ENCODE data around the gene NEDD9.

NEDD9 gene

DNA sequence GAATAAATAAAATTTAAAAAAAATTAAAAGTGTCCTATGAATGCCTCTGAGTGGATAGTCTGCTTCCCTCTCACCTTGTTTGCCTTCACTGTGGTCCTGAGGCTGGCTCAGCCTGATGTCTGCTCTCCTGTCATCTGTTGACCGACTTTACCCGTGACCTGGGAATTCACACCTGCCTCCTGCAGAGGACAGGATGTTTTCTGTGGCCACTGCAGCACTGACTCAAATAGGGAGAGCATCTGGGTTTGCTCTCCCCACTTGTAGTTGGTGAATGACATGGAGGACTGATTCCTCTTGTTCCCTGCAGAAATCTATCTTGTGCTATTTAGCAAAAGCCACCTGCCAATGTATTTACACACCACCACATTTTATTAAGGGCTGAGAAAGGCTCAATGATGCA, 68.5 kb downstream of the NEDD9 start:
- Histone ChIP-seq H3K9ac (ENCODE audit: low read depth, low read length, poor library complexity, severe bottlenecking) (no peak overlapping the region), H3K4me3 (ENCODE audit: low read length, poor library complexity, severe bottlenecking) (no peak overlapping the region), H3K4me1 (ENCODE audit: insufficient read depth, low read length, poor library complexity, severe bottlenecking) (no peaks in the 10 kb centered on the region), H3F3A (ENCODE audit: low read depth) (no peaks in the 10 kb centered on the region), H3K9me2 (replicated peaks; ENCODE audit: low read depth, low read length) (no peaks in the 10 kb centered on the region), H3K4me2 (ENCODE audit: low read depth, low read length, poor library complexity, severe bottlenecking) (no peak overlapping the region), H3K27me3 (ENCODE audit: insufficient read depth, low read length, poor library complexity, severe bottlenecking) (no peaks in the 10 kb centered on the region), H3K9me3 (ENCODE audit: insufficient read depth, low read depth, low read length) (no peaks in the 10 kb centered on the region), H3K79me2 (ENCODE audit: insufficient read depth, low read length) (no peaks in the 10 kb centered on the region), H2AFZ (ENCODE audit: low read length) (no peak overlapping the region), H3K36me3 (ENCODE audit: insufficient read depth, low read length) (no peaks in the 10 kb centered on the region), H4K20me1 (ENCODE audit: insufficient read depth, low read length, poor library complexity, severe bottlenecking) (no peaks in the 10 kb centered on the region)
- TF ChIP-seq EZH2phosphoT487 (IDR thresholded peaks at IDR 0.05; ENCODE audit: borderline replicate concordance): no peak
- TF ChIP-seq, protein P1, sequence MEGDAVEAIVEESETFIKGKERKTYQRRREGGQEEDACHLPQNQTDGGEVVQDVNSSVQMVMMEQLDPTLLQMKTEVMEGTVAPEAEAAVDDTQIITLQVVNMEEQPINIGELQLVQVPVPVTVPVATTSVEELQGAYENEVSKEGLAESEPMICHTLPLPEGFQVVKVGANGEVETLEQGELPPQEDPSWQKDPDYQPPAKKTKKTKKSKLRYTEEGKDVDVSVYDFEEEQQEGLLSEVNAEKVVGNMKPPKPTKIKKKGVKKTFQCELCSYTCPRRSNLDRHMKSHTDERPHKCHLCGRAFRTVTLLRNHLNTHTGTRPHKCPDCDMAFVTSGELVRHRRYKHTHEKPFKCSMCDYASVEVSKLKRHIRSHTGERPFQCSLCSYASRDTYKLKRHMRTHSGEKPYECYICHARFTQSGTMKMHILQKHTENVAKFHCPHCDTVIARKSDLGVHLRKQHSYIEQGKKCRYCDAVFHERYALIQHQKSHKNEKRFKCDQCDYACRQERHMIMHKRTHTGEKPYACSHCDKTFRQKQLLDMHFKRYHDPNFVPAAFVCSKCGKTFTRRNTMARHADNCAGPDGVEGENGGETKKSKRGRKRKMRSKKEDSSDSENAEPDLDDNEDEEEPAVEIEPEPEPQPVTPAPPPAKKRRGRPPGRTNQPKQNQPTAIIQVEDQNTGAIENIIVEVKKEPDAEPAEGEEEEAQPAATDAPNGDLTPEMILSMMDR (conservative IDR thresholded peaks at IDR 0.05; ENCODE audit: low read length): no peak

DNA sequence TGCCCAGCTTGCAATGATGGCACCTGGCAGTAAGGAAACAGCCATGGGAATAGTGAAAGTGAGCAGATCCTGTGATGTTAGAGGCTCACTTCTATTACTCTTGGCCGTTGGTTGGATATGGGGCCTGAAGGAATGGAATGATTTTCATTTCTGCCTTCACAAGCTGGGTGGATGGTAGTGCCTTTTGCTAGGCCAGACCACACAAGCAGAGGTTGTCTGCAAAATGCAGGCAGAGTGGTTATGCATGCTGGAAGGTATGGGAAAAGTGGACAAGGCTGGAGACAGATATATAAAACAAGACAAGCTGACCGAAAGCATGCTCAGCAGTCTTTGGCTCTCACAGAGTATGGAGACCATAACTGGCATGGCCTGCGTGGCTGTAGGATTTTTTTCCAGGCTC, 70.2 kb downstream of the NEDD9 start:
- Histone ChIP-seq H3K9me2 (replicated peaks; ENCODE audit: low read depth, low read length) (no peaks in the 10 kb centered on the region), H4K20me1 (ENCODE audit: insufficient read depth, low read length, poor library complexity, severe bottlenecking) (no peaks in the 10 kb centered on the region), H3K4me2 (ENCODE audit: low read depth, low read length, poor library complexity, severe bottlenecking) (no peak overlapping the region), H2AFZ (ENCODE audit: low read length) (no peak overlapping the region), H3K4me1 (ENCODE audit: insufficient read depth, low read length, poor library complexity, severe bottlenecking) (no peaks in the 10 kb centered on the region), H3K36me3 (ENCODE audit: insufficient read depth, low read length) (no peaks in the 10 kb centered on the region), H3F3A (ENCODE audit: low read depth) (no peaks in the 10 kb centered on the region), H3K4me3 (ENCODE audit: low read length, poor library complexity, severe bottlenecking) (no peak overlapping the region), H3K79me2 (ENCODE audit: insufficient read depth, low read length) (no peaks in the 10 kb centered on the region), H3K9ac (ENCODE audit: low read depth, low read length, poor library complexity, severe bottlenecking) (no peak overlapping the region), H3K27me3 (ENCODE audit: insufficient read depth, low read length, poor library complexity, severe bottlenecking) (no peaks in the 10 kb centered on the region), H3K9me3 (ENCODE audit: insufficient read depth, low read depth, low read length) (no peaks in the 10 kb centered on the region)
- TF ChIP-seq, protein P1 (conservative IDR thresholded peaks at IDR 0.05; ENCODE audit: low read length): no peak
- TF ChIP-seq EZH2phosphoT487 (IDR thresholded peaks at IDR 0.05; ENCODE audit: borderline replicate concordance): no peak

DNA sequence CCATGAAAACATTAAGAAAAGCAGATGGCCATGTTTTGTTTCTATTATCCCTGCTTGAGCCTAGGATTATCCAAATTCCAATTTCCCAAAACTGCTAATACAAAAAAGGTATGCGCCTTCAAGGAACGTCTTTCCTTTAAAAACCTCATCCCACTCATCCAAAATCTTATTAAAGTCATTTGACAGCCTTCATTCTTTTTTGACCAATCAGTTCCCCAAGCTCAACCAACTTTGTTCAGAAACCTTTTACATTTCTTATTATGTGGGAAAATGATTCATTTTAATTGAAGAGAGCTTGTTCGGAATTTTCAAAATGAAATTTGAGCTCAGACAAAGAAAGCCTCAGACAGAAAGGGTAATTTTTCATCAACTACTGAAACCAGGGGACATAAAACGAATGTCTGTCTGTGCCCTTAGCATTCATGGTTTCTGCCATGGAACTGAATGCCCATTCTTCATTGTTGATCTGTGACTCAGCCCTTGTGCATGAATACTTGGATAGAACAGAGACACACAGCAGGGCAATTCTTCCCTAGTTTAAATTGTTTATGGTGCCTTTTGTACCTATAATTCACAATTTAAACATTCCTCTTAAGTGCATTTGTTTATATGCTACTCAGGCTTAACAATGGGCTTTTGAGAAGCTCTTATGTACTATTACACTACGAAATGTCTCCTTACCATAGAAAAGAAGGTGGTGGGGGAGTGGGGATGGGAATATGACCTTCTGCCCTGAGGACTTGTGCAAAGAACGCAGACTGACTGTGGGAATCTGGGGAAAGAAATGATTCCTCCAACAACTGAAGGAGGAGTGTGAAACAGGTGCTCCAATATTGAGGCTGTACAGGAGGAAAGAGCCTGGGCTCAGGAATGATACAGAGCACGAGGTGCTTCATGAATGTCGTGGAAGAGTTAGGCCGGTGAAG, 71.2 kb downstream of the NEDD9 start:
- no peaks in the 10 kb centered on the region for H3K4me1 ChIP-seq (ENCODE audit: insufficient read depth, low read length, poor library complexity, severe bottlenecking)
- H3K4me3 ChIP-seq (ENCODE audit: low read length, poor library complexity, severe bottlenecking): no peak overlapping the region
- H2AFZ ChIP-seq (ENCODE audit: low read length): no peak overlapping the region
- no peak overlapping the region for H3K4me2 ChIP-seq (ENCODE audit: low read depth, low read length, poor library complexity, severe bottlenecking)
- H3K9me3 ChIP-seq (ENCODE audit: insufficient read depth, low read depth, low read length): no peaks in the 10 kb centered on the region
- H3F3A ChIP-seq (ENCODE audit: low read depth): no peaks in the 10 kb centered on the region
- H3K9me2 ChIP-seq (replicated peaks; ENCODE audit: low read depth, low read length): no peaks in the 10 kb centered on the region
- no peaks in the 10 kb centered on the region for H3K79me2 ChIP-seq (ENCODE audit: insufficient read depth, low read length)
- no peak for TF ChIP-seq EZH2phosphoT487 (IDR thresholded peaks at IDR 0.05; ENCODE audit: borderline replicate concordance)
- TF ChIP-seq, protein P1 (conservative IDR thresholded peaks at IDR 0.05; ENCODE audit: low read length): no peak
- no peaks in the 10 kb centered on the region for H4K20me1 ChIP-seq (ENCODE audit: insufficient read depth, low read length, poor library complexity, severe bottlenecking)
- no peak overlapping the region for H3K9ac ChIP-seq (ENCODE audit: low read depth, low read length, poor library complexity, severe bottlenecking)
- no peaks in the 10 kb centered on the region for H3K36me3 ChIP-seq (ENCODE audit: insufficient read depth, low read length)
- H3K27me3 ChIP-seq (ENCODE audit: insufficient read depth, low read length, poor library complexity, severe bottlenecking): no peaks in the 10 kb centered on the region
